ENCODE results near the gene PAQR9. TPM values are rescaled to one million over a fixed set of nuclear protein-coding genes. Genes with fewer than 3 reads are reported as not detected.

Gene PAQR9
- total RNA-seq, 1 experiment from 2014 or later: 0.17 TPM

DNA sequence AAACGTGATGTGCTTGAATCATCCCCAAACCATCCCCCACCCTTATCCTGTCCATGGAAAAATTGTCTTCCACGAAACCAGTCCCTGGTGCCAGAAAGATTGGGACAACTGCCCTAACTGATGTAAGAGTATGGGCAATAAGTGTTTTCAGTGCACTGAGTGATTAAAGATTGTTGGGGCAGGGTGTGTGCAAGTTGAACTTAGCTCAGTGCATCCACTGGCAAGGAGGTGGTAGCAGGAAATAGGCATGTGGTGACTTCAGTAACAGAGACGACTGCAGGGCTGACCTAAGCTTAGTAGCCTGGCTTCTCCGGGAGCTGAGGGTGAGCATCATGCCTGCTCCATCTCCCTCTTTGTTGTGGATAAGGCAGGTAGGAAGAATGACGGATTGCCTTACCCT is 27.5 kb downstream of the PAQR9 start:
- CTCF ChIA-PET: no interaction called here
- H3K9me2 ChIP-seq (ENCODE audit: insufficient read depth): no peaks in the 10 kb centered on the region
- RAD21 ChIA-PET (ENCODE audit: low non-redundant PET in 1 of 2, low total read pairs in 2 of 2, uncharacterized antibody in 2 of 2, unreplicated experiment in 2 of 2): no interaction called here
- TF ChIP-seq CBX3 (IDR thresholded peaks at IDR 0.05; ENCODE audit: low read depth) (no peak), YY1 (IDR thresholded peaks at IDR 0.05; ENCODE audit: extremely low read depth, insufficient replicate concordance, low read depth, low read length) (no peak), JUND (IDR thresholded peaks at IDR 0.05) (no peak), EZH2phosphoT487 (IDR thresholded peaks at IDR 0.05; ENCODE audit: borderline replicate concordance) (no peak), TCF7L2 (IDR thresholded peaks at IDR 0.05; ENCODE audit: borderline replicate concordance, extremely low read depth, insufficient read depth, insufficient read length) (no peak), ZFX (IDR thresholded peaks at IDR 0.05) (no peak), POLR2A (IDR thresholded peaks at IDR 0.05; ENCODE audit: borderline replicate concordance, extremely low read depth, insufficient read depth, insufficient read length) (no peak), SIN3A (IDR thresholded peaks at IDR 0.05; ENCODE audit: low read depth) (no peak), POLR2AphosphoS5 (IDR thresholded peaks at IDR 0.05; ENCODE audit: low read depth, low read length) (no peak), EGR1 (IDR thresholded peaks at IDR 0.05; ENCODE audit: low read depth) (no peak), SRF (IDR thresholded peaks at IDR 0.05; ENCODE audit: low read depth) (no peak), ELF1 (IDR thresholded peaks at IDR 0.05; ENCODE audit: borderline replicate concordance, low read depth) (no peak)
- TF ChIP-seq, protein P1, sequence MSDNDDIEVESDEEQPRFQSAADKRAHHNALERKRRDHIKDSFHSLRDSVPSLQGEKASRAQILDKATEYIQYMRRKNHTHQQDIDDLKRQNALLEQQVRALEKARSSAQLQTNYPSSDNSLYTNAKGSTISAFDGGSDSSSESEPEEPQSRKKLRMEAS (IDR thresholded peaks at IDR 0.05): no peak
- TF ChIP-seq, protein P2, sequence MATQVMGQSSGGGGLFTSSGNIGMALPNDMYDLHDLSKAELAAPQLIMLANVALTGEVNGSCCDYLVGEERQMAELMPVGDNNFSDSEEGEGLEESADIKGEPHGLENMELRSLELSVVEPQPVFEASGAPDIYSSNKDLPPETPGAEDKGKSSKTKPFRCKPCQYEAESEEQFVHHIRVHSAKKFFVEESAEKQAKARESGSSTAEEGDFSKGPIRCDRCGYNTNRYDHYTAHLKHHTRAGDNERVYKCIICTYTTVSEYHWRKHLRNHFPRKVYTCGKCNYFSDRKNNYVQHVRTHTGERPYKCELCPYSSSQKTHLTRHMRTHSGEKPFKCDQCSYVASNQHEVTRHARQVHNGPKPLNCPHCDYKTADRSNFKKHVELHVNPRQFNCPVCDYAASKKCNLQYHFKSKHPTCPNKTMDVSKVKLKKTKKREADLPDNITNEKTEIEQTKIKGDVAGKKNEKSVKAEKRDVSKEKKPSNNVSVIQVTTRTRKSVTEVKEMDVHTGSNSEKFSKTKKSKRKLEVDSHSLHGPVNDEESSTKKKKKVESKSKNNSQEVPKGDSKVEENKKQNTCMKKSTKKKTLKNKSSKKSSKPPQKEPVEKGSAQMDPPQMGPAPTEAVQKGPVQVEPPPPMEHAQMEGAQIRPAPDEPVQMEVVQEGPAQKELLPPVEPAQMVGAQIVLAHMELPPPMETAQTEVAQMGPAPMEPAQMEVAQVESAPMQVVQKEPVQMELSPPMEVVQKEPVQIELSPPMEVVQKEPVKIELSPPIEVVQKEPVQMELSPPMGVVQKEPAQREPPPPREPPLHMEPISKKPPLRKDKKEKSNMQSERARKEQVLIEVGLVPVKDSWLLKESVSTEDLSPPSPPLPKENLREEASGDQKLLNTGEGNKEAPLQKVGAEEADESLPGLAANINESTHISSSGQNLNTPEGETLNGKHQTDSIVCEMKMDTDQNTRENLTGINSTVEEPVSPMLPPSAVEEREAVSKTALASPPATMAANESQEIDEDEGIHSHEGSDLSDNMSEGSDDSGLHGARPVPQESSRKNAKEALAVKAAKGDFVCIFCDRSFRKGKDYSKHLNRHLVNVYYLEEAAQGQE (IDR thresholded peaks at IDR 0.05; ENCODE audit: low read depth): no peak
- TF ChIP-seq, protein P3, sequence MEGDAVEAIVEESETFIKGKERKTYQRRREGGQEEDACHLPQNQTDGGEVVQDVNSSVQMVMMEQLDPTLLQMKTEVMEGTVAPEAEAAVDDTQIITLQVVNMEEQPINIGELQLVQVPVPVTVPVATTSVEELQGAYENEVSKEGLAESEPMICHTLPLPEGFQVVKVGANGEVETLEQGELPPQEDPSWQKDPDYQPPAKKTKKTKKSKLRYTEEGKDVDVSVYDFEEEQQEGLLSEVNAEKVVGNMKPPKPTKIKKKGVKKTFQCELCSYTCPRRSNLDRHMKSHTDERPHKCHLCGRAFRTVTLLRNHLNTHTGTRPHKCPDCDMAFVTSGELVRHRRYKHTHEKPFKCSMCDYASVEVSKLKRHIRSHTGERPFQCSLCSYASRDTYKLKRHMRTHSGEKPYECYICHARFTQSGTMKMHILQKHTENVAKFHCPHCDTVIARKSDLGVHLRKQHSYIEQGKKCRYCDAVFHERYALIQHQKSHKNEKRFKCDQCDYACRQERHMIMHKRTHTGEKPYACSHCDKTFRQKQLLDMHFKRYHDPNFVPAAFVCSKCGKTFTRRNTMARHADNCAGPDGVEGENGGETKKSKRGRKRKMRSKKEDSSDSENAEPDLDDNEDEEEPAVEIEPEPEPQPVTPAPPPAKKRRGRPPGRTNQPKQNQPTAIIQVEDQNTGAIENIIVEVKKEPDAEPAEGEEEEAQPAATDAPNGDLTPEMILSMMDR (IDR thresholded peaks at IDR 0.05 in 2 of 3, conservative IDR thresholded peaks at IDR 0.05 in 1 of 3; ENCODE audit: borderline replicate concordance in 1 of 3, insufficient read depth in 1 of 3, low read depth in 2 of 3, low read length in 2 of 3): no peak
- TF ChIP-seq, protein P4, sequence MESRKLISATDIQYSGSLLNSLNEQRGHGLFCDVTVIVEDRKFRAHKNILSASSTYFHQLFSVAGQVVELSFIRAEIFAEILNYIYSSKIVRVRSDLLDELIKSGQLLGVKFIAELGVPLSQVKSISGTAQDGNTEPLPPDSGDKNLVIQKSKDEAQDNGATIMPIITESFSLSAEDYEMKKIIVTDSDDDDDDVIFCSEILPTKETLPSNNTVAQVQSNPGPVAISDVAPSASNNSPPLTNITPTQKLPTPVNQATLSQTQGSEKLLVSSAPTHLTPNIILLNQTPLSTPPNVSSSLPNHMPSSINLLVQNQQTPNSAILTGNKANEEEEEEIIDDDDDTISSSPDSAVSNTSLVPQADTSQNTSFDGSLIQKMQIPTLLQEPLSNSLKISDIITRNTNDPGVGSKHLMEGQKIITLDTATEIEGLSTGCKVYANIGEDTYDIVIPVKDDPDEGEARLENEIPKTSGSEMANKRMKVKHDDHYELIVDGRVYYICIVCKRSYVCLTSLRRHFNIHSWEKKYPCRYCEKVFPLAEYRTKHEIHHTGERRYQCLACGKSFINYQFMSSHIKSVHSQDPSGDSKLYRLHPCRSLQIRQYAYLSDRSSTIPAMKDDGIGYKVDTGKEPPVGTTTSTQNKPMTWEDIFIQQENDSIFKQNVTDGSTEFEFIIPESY (IDR thresholded peaks at IDR 0.05; ENCODE audit: extremely low read depth, insufficient replicate concordance, low read length): no peak
- H3K4me2 ChIP-seq (ENCODE audit: low read length): no peak overlapping the region
- intact Hi-C loops (cut with micrococcal nuclease): no loop called here
- no peaks in the 10 kb centered on the region for H3K4me1 ChIP-seq (ENCODE audit: control insufficient read depth in 1 of 2, insufficient read depth in 2 of 2, low read length in 2 of 2)
- ATAC-seq (no peak), DNase-seq (ENCODE audit: low read depth, low spot score) (no peak)
- no peaks in the 10 kb centered on the region for H4K20me1 ChIP-seq (ENCODE audit: insufficient read depth)
- no peak overlapping the region for H3K4me3 ChIP-seq (replicated peaks in 1 of 2; ENCODE audit: low read depth in 1 of 2, low read length in 2 of 2)
- no peak overlapping the region for H2AFZ ChIP-seq (ENCODE audit: low read depth, low read length, poor library complexity, severe bottlenecking)
- no peaks in the 10 kb centered on the region for H3K79me2 ChIP-seq (ENCODE audit: insufficient read depth, low read length)
- H3K9me3 ChIP-seq (ENCODE audit: control insufficient read depth in 1 of 2, insufficient read depth in 1 of 2, low read depth in 1 of 2, low read length in 2 of 2): no peaks in the 10 kb centered on the region
- BruUV-seq (replicated peaks): no TSS peak
- no peak overlapping the region for H3K9ac ChIP-seq (ENCODE audit: low read length)
- POLR2A ChIA-PET: no interaction called here
- no peak overlapping the region for H3K27ac ChIP-seq (ENCODE audit: low read depth, low read length)
- no peaks in the 10 kb centered on the region for H3K27me3 ChIP-seq (ENCODE audit: insufficient read depth, low read length)
- H3K36me3 ChIP-seq (ENCODE audit: control insufficient read depth in 1 of 2, insufficient read depth in 2 of 2, low read length in 2 of 2): no peaks in the 10 kb centered on the region
